A549 (cell line): ENCODE data around the gene PAM. TPM values are rescaled to one million over a fixed set of nuclear protein-coding genes. Genes with fewer than 3 reads are reported as not detected.

Source experiments
- ATAC-seq, 2 experiments: fragments of 200-7000 bp in 1 of 2; fragments of >200 bp in 1 of 2; cut with Nextera tagmentation in 1 of 2; cut with Tn5 transposase in 1 of 2; 3 replicates each; pipeline versions ENCODE4 v1.8.0 to v1.9.1; 2018 to 2020; ENCODE audit warnings: mild to moderate bottlenecking in 1 of 2, moderate library complexity in 1 of 2
- CTCF ChIA-PET: fragments of 300-600 bp; sonication (Branson Sonifier 250); formaldehyde crosslinking; extraction: SDS; loops from one replicate; lab custom pipeline; 2021; ENCODE audit warnings: antibody characterized with exemption, inconsistent platforms; lab: Yijun Ruan, JAX
- POLR2A ChIA-PET: fragments of 350-600 bp; formaldehyde crosslinking; extraction: SDS; loops from one replicate; lab custom pipeline; 2021; ENCODE audit warnings: antibody characterized with exemption, inconsistent platforms; lab: Yijun Ruan, JAX
- DNase-seq, 2 experiments: peaks; one replicate each; pipeline versions ENCODE4 v3.0.0 to v3.0.0-alpha.2; 2011 to 2016; ENCODE audit warnings: low read depth in 1 of 2, low spot score in 1 of 2
- FAIRE-seq: peaks from 2 replicates; lab custom pipeline; 2011; peaks lifted over from hg19 to GRCh38; lab: Jason Lieb, UNC
- H3K27ac ChIP-seq, 2 experiments: fragments of >200 bp; sonication (Bioruptor Twin); formaldehyde crosslinking; 3 replicates each; pipeline ENCODE4 v1.5.1; 2016 to 2017
- H3K4me1 ChIP-seq: fragments of >200 bp; sonication (Bioruptor Twin); formaldehyde crosslinking; 3 replicates; pipeline ENCODE4 v1.6.1; 2016
- H3K4me2 ChIP-seq: fragments of >200 bp; sonication (Bioruptor Twin); formaldehyde crosslinking; 3 replicates; pipeline ENCODE4 v1.6.1; 2016
- H3K4me3 ChIP-seq: fragments of >200 bp; sonication (Bioruptor Twin); formaldehyde crosslinking; 3 replicates; pipeline ENCODE4 v1.5.1; 2016
- H3K9me3 ChIP-seq: fragments of >200 bp; sonication (Bioruptor Twin); formaldehyde crosslinking; 3 replicates; pipeline ENCODE4 v1.6.1; 2016
- BHLHE40 ChIP-seq: IDR thresholded peaks from 2 replicates; pipeline ENCODE4 v1.6.1; 2012; ENCODE audit warnings: low read depth, low read length, inconsistent platforms
- CBX2 ChIP-seq: fragments of 200-600 bp; sonication (generic); IDR thresholded peaks from 2 replicates; pipeline ENCODE4 v1.6.1; 2016; ENCODE audit warnings: low read depth, mild to moderate bottlenecking, borderline replicate concordance
- CHD4 ChIP-seq: fragments of 200-600 bp; sonication (generic); IDR thresholded peaks from 2 replicates; pipeline ENCODE4 v1.6.1; 2016; ENCODE audit warnings: antibody characterized with exemption, mild to moderate bottlenecking, borderline replicate concordance
- EHF ChIP-seq: fragments of 250-450 bp; sonication (Bioruptor Pico); IDR thresholded peaks from 2 replicates; pipeline ENCODE4 v1.5.0; 2020; ENCODE audit warnings: mild to moderate bottlenecking
- EHMT2 ChIP-seq: fragments of 200-600 bp; sonication (generic); IDR thresholded peaks from 2 replicates; pipeline ENCODE4 v1.6.1; 2016; ENCODE audit warnings: antibody characterized with exemption, low read depth, mild to moderate bottlenecking, moderate library complexity
- ESRRA ChIP-seq: fragments of 150-350 bp; IDR thresholded peaks from 2 replicates; pipeline ENCODE4 v1.6.1; 2014; ENCODE audit warnings: mild to moderate bottlenecking, low read length, borderline replicate concordance
- FOSL2 ChIP-seq, 2 experiments: fragments of 450-650 bp in 1 of 2; fragments of >200 bp in 1 of 2; sonication (Bioruptor Twin) in 1 of 2; formaldehyde crosslinking; IDR thresholded peaks; 2 replicates each; pipeline versions ENCODE4 v1.5.0 to v1.6.1; 2016 to 2020; ENCODE audit warnings: mild to moderate bottlenecking in 1 of 2, moderate library complexity in 1 of 2
- GATA3 ChIP-seq: IDR thresholded peaks from 2 replicates; pipeline ENCODE4 v1.6.1; 2012; ENCODE audit warnings: borderline replicate concordance
- HEYL ChIP-seq: fragments of 250-450 bp; sonication (Bioruptor Pico); IDR thresholded peaks from 2 replicates; pipeline ENCODE4 v1.8.0; 2021; ENCODE audit warnings: mild to moderate bottlenecking, moderate library complexity
- KDM1A ChIP-seq: fragments of 200-600 bp; sonication (generic); IDR thresholded peaks from 2 replicates; pipeline ENCODE4 v1.6.1; 2016; ENCODE audit warnings: low read depth, mild to moderate bottlenecking
- MAFK ChIP-seq: fragments of 450-650 bp; IDR thresholded peaks from 2 replicates; pipeline ENCODE4 v1.6.1; 2014; ENCODE audit not compliant: partially characterized antibody
- MYC ChIP-seq: IDR thresholded peaks from 2 replicates; pipeline ENCODE4 v1.6.1; 2012; ENCODE audit warnings: mild to moderate bottlenecking, inconsistent platforms, low read length, improper control_type of control experiment, borderline replicate concordance
- NFE2L2 ChIP-seq: fragments of 150-350 bp; conservative IDR thresholded peaks from 2 replicates; pipeline ENCODE4 v1.6.1; 2014; ENCODE audit warnings: low read length
- NR3C1 ChIP-seq: fragments of >200 bp; sonication (Bioruptor Twin); formaldehyde crosslinking; IDR thresholded peaks from 3 replicates; pipeline ENCODE4 v1.6.1; 2017
- RNF2 ChIP-seq: fragments of 200-600 bp; sonication (generic); IDR thresholded peaks from 2 replicates; pipeline ENCODE4 v1.6.1; 2016; ENCODE audit warnings: low read depth, mild to moderate bottlenecking, antibody characterized with exemption, moderate library complexity, borderline replicate concordance
- SMC3 ChIP-seq: fragments of >200 bp; sonication (Bioruptor Twin); formaldehyde crosslinking; IDR thresholded peaks from 3 replicates; pipeline ENCODE4 v1.6.1; 2018; ENCODE audit warnings: inconsistent platforms
- TP53 ChIP-seq: fragments of 250-450 bp; sonication (Bioruptor Pico); IDR thresholded peaks from 2 replicates; pipeline ENCODE4 v1.5.0; 2021; ENCODE audit warnings: mild to moderate bottlenecking, moderate library complexity
- WGBS: methylation state at CpG from one replicate; pipeline ENCODE4 v1.1.6; 2017; ENCODE audit errors: missing lambda C conversion rate; 5-methylcytosine and 5-hydroxymethylcytosine counted together
- polyA plus RNA-seq, 4 experiments: library from polyadenylated mRNA; depleted of rRNA in 3 of 4; stranded (reverse); fragments of >200 nt; fragmentation: RNase III in 1 of 4; extraction: RNeasy Plus Mini Kit Qiagen cat#74134 plus additional on column Dnase treatment in 1 of 4; gene quantifications; 2 replicates in 3 of 4; 3 replicates in 1 of 4; pipeline ENCODE4 v1.2.3, GENCODE V29; 2011 to 2017
- TF ChIP-seq, protein P1 (sequence below): fragments of 150-350 bp; IDR thresholded peaks from 2 replicates; pipeline ENCODE4 v1.6.1; 2014; ENCODE audit warnings: low read depth, mild to moderate bottlenecking, low read length
- TF ChIP-seq, protein P2 (sequence below): IDR thresholded peaks from 2 replicates; pipeline ENCODE4 v1.6.1; 2012; ENCODE audit warnings: low read depth, borderline replicate concordance
- TF ChIP-seq, protein P3 (sequence below): IDR thresholded peaks from 2 replicates; pipeline ENCODE4 v1.6.1; 2012
- TF ChIP-seq, protein P4 (sequence below): fragments of >200 bp; sonication (Bioruptor Twin); formaldehyde crosslinking; IDR thresholded peaks from 3 replicates; pipeline ENCODE4 v1.5.1; 2016
- TF ChIP-seq, protein P5 (sequence below): fragments of 250-450 bp; sonication (Bioruptor Pico); IDR thresholded peaks from 2 replicates; pipeline ENCODE4 v1.5.0; 2021; ENCODE audit warnings: mild to moderate bottlenecking, moderate library complexity, borderline replicate concordance

The PAM gene
- polyA plus RNA-seq, 2 of the 4 experiments (the other 2 are of a cell fraction), result 21.5 to 25.1 TPM

DNA sequence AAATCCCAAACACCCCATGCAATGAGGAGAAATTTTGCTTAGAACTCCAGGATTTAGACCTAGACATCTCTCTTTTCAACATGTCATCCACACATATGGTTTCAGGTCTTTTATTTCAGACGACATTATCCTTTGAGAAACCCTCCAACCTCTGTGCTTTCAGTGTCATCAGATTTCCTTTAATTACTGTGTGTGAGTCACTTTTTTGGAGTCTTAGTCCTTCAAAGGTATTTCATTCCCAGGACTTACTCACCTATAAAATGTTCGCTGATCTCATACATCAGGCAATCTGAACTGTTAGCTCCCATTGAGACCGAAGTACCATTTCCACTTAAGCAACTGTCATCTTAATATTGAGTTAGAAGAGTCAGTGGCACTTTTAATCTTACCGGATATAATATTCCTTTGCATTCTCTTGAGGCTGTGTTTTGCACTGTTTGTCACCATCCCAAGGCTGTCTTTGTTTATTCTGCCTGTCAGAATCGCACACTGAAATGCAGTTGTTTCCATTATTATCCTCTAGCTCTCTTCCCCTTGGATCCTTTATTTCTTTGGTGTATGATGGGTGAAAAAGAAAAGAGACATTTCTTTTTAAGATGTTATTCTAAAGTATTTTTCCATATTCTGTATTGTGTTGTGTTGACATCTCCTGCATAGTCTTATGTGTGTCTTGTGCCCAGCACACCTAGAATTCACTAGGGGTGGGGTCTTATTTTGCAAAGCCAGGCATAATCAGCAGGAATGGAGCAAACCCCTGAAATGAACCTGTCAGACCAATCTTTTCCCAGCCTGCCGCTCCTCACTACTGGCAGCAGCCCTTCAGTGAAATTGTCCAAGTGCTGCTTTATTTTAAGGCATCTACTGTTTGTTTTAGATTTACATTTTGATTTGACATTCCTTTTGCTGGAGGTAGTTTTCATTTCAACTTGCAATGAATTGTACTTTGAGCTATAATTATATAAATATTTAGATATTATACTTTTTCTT is 155.4 kb downstream of the PAM start:
- no peaks in the 10 kb centered on the region for H3K9me3 ChIP-seq
- ATAC-seq (peak; percentile 48 to 66), FAIRE-seq (peak; percentile 83), DNase-seq (peak; percentile 2 to 15)
- no peak overlapping the region for H3K4me3 ChIP-seq
- H3K4me2 ChIP-seq, result peak overlapping the region; percentile 63
- peaks cover 32% of the 10 kb centered on the region for H3K4me1 ChIP-seq
- ChIA-PET CTCF (interaction anchor here (0.8 kb wide), 1 partner anchor 45 kb away, joined by 3 read pairs; no protein-coding TSS in a partner anchor), POLR2A (interaction anchor here (1.0 kb wide), 1 partner anchor 43 kb away, joined by 3 read pairs; no protein-coding TSS in a partner anchor)
- H3K27ac ChIP-seq, result peak overlapping the region in 1 of 2 experiments; percentile 41; a peak in 1 of 6 replicates
- TF ChIP-seq, protein P1, sequence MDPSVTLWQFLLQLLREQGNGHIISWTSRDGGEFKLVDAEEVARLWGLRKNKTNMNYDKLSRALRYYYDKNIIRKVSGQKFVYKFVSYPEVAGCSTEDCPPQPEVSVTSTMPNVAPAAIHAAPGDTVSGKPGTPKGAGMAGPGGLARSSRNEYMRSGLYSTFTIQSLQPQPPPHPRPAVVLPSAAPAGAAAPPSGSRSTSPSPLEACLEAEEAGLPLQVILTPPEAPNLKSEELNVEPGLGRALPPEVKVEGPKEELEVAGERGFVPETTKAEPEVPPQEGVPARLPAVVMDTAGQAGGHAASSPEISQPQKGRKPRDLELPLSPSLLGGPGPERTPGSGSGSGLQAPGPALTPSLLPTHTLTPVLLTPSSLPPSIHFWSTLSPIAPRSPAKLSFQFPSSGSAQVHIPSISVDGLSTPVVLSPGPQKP, result no peak
- no peak for TF ChIP-seq EHMT2
- TF ChIP-seq, protein P2, sequence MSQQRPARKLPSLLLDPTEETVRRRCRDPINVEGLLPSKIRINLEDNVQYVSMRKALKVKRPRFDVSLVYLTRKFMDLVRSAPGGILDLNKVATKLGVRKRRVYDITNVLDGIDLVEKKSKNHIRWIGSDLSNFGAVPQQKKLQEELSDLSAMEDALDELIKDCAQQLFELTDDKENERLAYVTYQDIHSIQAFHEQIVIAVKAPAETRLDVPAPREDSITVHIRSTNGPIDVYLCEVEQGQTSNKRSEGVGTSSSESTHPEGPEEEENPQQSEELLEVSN, result no peak
- TF ChIP-seq, protein P3, sequence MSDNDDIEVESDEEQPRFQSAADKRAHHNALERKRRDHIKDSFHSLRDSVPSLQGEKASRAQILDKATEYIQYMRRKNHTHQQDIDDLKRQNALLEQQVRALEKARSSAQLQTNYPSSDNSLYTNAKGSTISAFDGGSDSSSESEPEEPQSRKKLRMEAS, result no peak
- TF ChIP-seq NFE2L2, result no peak
- TF ChIP-seq, protein P4, sequence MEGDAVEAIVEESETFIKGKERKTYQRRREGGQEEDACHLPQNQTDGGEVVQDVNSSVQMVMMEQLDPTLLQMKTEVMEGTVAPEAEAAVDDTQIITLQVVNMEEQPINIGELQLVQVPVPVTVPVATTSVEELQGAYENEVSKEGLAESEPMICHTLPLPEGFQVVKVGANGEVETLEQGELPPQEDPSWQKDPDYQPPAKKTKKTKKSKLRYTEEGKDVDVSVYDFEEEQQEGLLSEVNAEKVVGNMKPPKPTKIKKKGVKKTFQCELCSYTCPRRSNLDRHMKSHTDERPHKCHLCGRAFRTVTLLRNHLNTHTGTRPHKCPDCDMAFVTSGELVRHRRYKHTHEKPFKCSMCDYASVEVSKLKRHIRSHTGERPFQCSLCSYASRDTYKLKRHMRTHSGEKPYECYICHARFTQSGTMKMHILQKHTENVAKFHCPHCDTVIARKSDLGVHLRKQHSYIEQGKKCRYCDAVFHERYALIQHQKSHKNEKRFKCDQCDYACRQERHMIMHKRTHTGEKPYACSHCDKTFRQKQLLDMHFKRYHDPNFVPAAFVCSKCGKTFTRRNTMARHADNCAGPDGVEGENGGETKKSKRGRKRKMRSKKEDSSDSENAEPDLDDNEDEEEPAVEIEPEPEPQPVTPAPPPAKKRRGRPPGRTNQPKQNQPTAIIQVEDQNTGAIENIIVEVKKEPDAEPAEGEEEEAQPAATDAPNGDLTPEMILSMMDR, result no peak
- TF ChIP-seq FOSL2 (IDR thresholded peaks at IDR 0.05), result no peak
- TF ChIP-seq FOSL2 (CRISPR knock-in tag; IDR thresholded peaks at IDR 0.05), result 0 out of 2 replicates have a peak, but pooled peaks have one; percentile 21
- WGBS, result 28% methylated on average over 6 of the region's 6 CpGs

DNA sequence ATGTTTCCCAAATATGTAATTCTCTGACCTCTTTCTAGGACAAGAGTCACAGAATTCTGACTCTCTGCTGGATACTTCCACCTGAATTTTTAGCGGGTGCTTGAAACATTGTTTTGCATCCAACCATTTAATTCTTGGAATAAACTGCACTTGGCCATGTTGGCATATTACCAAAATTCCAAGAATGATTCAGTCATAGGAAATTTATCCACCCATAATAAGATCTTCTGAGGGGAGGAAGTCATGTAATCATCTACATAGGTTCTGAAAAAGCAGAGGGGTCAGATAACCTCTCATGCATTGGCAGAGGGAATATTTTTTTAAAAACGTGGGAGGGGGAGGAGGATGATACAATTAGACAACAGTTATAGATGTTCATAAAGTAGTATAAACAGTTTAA is 156.9 kb downstream of the PAM start:
- CTCF ChIA-PET, result no interaction called here
- POLR2A ChIA-PET, result no interaction called here
- FAIRE-seq (peak; percentile 43), DNase-seq (peak in 1 of 2 experiments; percentile 4), ATAC-seq (no peak; a peak in 1 of 6 replicates)
- H3K4me3 ChIP-seq, result no peak overlapping the region
- H3K4me2 ChIP-seq, result peak overlapping the region; percentile 63
- WGBS, result 4% methylated on average over 2 of the region's 2 CpGs
- no peaks in the 10 kb centered on the region for H3K9me3 ChIP-seq
- no peak overlapping the region for H3K27ac ChIP-seq
- peaks cover 32% of the 10 kb centered on the region for H3K4me1 ChIP-seq
- TF ChIP-seq HEYL (CRISPR knock-in tag), result no peak
- TF ChIP-seq CHD4, result no peak
- TF ChIP-seq CBX2, result no peak
- TF ChIP-seq MAFK, result no peak
- no peak for TF ChIP-seq MYC
- no peak for TF ChIP-seq EHF (CRISPR knock-in tag)
- no peak for TF ChIP-seq RNF2
- TF ChIP-seq, protein P5, sequence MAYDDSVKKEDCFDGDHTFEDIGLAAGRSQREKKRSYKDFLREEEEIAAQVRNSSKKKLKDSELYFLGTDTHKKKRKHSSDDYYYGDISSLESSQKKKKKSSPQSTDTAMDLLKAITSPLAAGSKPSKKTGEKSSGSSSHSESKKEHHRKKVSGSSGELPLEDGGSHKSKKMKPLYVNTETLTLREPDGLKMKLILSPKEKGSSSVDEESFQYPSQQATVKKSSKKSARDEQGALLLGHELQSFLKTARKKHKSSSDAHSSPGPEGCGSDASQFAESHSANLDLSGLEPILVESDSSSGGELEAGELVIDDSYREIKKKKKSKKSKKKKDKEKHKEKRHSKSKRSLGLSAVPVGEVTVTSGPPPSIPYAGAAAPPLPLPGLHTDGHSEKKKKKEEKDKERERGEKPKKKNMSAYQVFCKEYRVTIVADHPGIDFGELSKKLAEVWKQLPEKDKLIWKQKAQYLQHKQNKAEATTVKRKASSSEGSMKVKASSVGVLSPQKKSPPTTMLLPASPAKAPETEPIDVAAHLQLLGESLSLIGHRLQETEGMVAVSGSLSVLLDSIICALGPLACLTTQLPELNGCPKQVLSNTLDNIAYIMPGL (CRISPR knock-in tag), result no peak
- no peak for TF ChIP-seq SMC3
- no peak for TF ChIP-seq NR3C1
- no peak for TF ChIP-seq BHLHE40
- TF ChIP-seq KDM1A, result no peak
- no peak for TF ChIP-seq TP53 (CRISPR knock-in tag)
- no peak for TF ChIP-seq GATA3
- no peak for TF ChIP-seq ESRRA
